Urinary bladder (tissue), 4 donors: ENCODE results near the gene TCF25. TPM values are rescaled to one million over a fixed set of nuclear protein-coding genes. Genes with fewer than 3 reads are reported as not detected.
A peak's percentile ranks its signal among the peaks of the same experiment; 100 is the strongest.
"Not testable (repeated sequence)": the region's sequence is repeated elsewhere in the genome, so short reads cannot be mapped to it uniquely, and the experiment has no call there.

Source experiments
- DNase-seq: peaks from one replicate; pipeline ENCODE4 v3.0.0-alpha.2; 2015; ENCODE audit errors: extremely low spot score
- H3K27ac ChIP-seq: one replicate; pipeline ENCODE4 v1.5.1; 2013; ENCODE audit warnings: low read depth, mild to moderate bottlenecking, moderate library complexity
- H3K36me3 ChIP-seq: one replicate; pipeline ENCODE4 v1.6.1; 2013; ENCODE audit warnings: mild to moderate bottlenecking, moderate library complexity; ENCODE audit not compliant: insufficient read depth
- H3K4me1 ChIP-seq: one replicate; pipeline ENCODE4 v1.6.1; 2013; ENCODE audit warnings: mild to moderate bottlenecking, moderate library complexity; ENCODE audit not compliant: insufficient read depth
- H3K4me3 ChIP-seq: one replicate; pipeline ENCODE4 v1.5.1; 2013; ENCODE audit warnings: low read depth, low read length
- WGBS: extraction: QIAGEN DNeasy Blood & Tissue Kit; methylation state at CpG from one replicate; pipeline ENCODE4 v1.1.7; 2013; 5-methylcytosine and 5-hydroxymethylcytosine counted together
- polyA plus RNA-seq: library from polyadenylated mRNA; stranded (reverse); fragments of 200-250 nt; gene quantifications from one replicate; pipeline ENCODE4 v1.2.3, GENCODE V29; 2013
- total RNA-seq: library from RNA; depleted of rRNA; stranded (reverse); fragments of >200 nt; gene quantifications from one replicate; pipeline ENCODE4 v1.2.3, GENCODE V29; 2014
- donor health status: healthy with polysubstance abuse.
- donor health status: healthy.

The TCF25 gene
- total and polyA plus RNA-seq, 2 donors: 107 to 128 TPM

- no peak overlapping the region for H3K27ac ChIP-seq
- H3K4me3 ChIP-seq: no peak overlapping the region
- no peaks in the 10 kb centered on the region for H3K36me3 ChIP-seq
- H3K4me1 ChIP-seq: no peaks in the 10 kb centered on the region
- no peak for DNase-seq
- 89% methylated on average over 25 of the region's 25 CpGs for WGBS
These were observed 14.3 kb upstream of the TCF25 start for GRCh38 chr16:89858973-89859614.

GRCh38 chr16:89859615-89860007 lies 13.8 kb upstream of the TCF25 start:
- Histone ChIP-seq H3K27ac (no peak overlapping the region), H3K36me3 (no peaks in the 10 kb centered on the region), H3K4me1 (no peaks in the 10 kb centered on the region), H3K4me3 (no peak overlapping the region)
- WGBS: 86% methylated on average over 16 of the region's 16 CpGs
- no peak for DNase-seq

DNA sequence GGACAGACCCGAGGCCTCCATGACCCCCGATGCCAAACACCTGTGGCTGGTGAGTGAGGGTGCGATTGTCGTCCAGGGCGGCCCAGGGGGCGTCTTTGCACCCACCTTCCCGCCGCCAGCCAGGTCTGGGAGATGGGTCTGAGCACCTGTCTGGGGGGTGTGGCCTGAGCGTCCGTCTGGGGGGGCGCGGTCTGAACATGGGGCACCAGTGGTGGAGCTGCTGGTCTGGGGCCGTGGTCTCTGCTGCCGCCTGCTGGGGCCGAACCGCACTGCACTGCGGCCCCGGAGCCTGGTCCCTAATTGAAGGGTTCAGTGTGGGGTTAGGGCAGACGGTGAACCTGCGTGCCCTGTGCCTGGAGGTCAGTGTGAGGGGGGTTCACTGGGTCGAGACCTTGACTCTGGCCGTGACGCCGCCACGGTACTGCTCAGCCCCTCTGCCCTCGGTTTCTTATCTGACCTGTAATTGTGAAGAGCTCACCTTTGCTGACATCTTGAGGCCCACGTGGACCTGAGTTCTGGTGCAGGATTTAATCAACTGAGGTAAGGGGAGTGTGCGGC lies 12.6 kb upstream of the TCF25 start:
- Histone ChIP-seq H3K27ac (no peak overlapping the region), H3K4me3 (no peak overlapping the region), H3K4me1 (no peaks in the 10 kb centered on the region), H3K36me3 (no peaks in the 10 kb centered on the region)
- 26% methylated on average over 28 of the region's 28 CpGs for WGBS
- no peak for DNase-seq

DNA sequence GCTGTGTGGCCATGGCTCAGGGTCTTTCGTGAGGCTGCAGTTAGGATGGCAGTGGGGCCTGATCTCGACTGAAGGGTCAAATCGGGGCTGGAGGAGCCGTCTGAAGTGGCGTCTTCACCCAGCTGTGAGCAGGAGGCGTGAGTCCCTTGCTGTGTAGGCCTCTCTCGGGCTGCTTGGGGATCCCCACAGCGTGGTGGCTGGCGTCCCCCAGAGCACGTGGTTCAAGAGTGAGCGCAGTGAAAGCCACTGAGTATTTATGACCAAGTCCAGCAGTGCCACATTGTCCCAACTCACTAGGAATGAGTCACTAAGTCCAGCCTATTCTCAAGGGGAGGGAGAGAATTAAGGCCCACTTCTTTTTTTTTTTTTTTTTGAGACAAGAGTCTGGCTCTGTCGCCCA lies 11.7 kb upstream of the TCF25 start:
- WGBS: 92% methylated on average over 12 of the region's 12 CpGs
- no peak for DNase-seq
- H3K27ac ChIP-seq: no peak overlapping the region

DNA sequence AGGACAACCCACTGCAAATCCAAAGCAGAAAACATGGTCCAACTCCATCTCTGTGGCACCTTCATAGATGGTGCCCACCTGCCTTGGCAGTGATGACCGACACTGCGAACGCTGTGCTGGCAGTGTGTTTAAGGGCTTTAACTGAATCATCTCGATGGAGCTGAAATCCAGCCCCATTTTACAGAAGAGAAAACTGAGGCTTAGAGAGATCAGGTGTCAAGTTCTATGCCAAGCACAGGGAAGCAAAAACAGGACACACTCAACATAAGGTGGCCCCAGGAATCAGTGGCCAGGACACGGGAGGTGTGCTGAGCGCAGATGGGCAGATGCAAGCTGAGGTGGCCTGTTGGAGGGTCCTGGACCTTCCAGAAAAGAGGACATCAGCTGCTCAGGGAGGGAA lies 10.7 kb upstream of the TCF25 start:
- WGBS: 94% methylated on average over 6 of the region's 6 CpGs
- Histone ChIP-seq H3K4me3 (no peak overlapping the region), H3K36me3 (no peaks in the 10 kb centered on the region), H3K4me1 (no peaks in the 10 kb centered on the region), H3K27ac (no peak overlapping the region)
- no peak for DNase-seq

More for the DNA sequence above, 11.7 kb upstream of the TCF25 start:
- H3K4me3 ChIP-seq: no peak overlapping the region
- H3K4me1 ChIP-seq: no peaks in the 10 kb centered on the region
- no peaks in the 10 kb centered on the region for H3K36me3 ChIP-seq

DNA sequence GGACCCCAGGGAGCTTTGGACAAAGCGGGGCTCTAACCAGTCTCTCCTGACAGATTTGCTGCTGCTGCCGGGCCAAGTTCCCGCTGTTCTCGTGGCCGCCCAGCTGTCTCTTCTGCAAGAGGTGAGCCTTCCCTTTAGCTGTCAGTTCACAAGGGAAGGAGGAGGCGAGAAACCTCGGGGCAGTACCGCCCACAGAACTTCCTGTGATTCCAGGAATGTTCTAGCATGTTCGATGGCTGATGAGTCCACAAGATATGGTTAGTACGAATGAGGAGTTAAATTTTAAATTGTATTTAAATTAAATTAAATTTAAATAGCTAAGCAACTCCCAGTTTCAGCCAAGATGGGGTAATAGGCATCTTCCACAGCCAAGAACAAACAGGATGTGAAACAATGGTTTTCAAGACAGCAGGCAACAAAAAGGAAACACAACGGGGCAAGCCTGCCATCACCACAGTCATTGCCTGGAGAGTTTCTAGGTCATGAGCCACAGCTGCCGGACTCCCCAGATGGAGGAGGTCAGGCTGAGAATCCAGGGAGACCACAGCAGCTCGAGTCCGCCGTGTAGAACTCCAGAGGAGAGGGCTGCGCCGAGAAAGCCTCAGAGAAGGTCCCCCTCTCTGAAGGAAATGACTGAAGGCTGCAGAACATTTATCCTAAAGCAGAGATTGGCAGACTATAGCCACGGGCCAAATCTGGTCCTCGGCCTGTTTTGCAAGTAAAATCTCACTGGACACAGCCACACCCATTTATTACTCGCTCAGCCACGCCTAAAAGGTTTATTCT lies 9.5 kb upstream of the TCF25 start:
- no peak overlapping the region for H3K27ac ChIP-seq
- H3K4me1 ChIP-seq: no peaks in the 10 kb centered on the region
- no peak for DNase-seq
- H3K4me3 ChIP-seq: no peak overlapping the region
- no peaks in the 10 kb centered on the region for H3K36me3 ChIP-seq
- WGBS: 65% methylated on average over 21 of the region's 21 CpGs

GRCh38 chr16:89864527-89864820 lies 8.9 kb upstream of the TCF25 start:
- Histone ChIP-seq H3K4me3 (no peak overlapping the region), H3K4me1 (no peaks in the 10 kb centered on the region), H3K27ac (no peak overlapping the region), H3K36me3 (no peaks in the 10 kb centered on the region)
- no peak for DNase-seq
- WGBS: 75% methylated on average over 5 of the region's 5 CpGs

DNA sequence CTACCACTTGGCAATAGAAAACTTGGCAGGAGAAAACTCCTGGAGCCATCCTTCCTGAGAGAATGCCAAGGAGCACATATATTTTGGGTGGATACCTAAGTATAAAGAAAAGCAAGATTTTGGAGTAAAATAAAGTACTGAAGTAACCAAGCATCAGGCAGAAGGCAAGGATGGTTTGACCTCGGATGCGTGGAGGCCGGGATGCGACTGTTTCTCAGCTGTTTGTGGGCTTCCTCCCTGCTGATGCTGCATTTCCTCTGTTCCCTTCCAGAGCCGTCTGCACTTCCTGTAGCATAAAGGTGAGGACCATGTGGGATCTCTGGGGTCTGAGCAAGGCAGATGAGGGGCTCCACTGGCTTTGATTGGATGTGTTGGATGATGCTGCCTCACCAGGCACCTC lies 5.5 kb upstream of the TCF25 start:
- Histone ChIP-seq H3K4me1 (no peaks in the 10 kb centered on the region), H3K27ac (no peak overlapping the region), H3K4me3 (no peak overlapping the region), H3K36me3 (no peaks in the 10 kb centered on the region)
- 94% methylated on average over 5 of the region's 5 CpGs for WGBS
- DNase-seq: no peak

- DNase-seq: no peak
- H3K36me3 ChIP-seq: no peaks in the 10 kb centered on the region
- whole genome bisulfite sequencing: 86% methylated on average over 12 of the region's 12 CpGs
These were observed 3.5 kb upstream of the TCF25 start for GRCh38 chr16:89869911-89870310.

GRCh38 chr16:89870440-89870839 lies 3.0 kb upstream of the TCF25 start:
- H3K36me3 ChIP-seq: no peaks in the 10 kb centered on the region
- no peaks in the 10 kb centered on the region for H3K4me1 ChIP-seq
- H3K27ac ChIP-seq: no peak overlapping the region
- WGBS: 82% methylated on average over 6 of the region's 6 CpGs
- H3K4me3 ChIP-seq: no peak overlapping the region
- no peak for DNase-seq

More at GRCh38 chr16:89869911-89870310, 3.5 kb upstream of the TCF25 start:
- Histone ChIP-seq H3K4me1 (no peaks in the 10 kb centered on the region), H3K27ac (no peak overlapping the region), H3K4me3 (no peak overlapping the region)

GRCh38 chr16:89871895-89872294 lies 1.5 kb upstream of the TCF25 start:
- 92% methylated on average over 9 of the region's 9 CpGs for WGBS
- H3K4me3 ChIP-seq: no peak overlapping the region
- no peak for DNase-seq
- H3K4me1 ChIP-seq: no peaks in the 10 kb centered on the region
- H3K36me3 ChIP-seq: no peaks in the 10 kb centered on the region
- H3K27ac ChIP-seq: no peak overlapping the region

DNA sequence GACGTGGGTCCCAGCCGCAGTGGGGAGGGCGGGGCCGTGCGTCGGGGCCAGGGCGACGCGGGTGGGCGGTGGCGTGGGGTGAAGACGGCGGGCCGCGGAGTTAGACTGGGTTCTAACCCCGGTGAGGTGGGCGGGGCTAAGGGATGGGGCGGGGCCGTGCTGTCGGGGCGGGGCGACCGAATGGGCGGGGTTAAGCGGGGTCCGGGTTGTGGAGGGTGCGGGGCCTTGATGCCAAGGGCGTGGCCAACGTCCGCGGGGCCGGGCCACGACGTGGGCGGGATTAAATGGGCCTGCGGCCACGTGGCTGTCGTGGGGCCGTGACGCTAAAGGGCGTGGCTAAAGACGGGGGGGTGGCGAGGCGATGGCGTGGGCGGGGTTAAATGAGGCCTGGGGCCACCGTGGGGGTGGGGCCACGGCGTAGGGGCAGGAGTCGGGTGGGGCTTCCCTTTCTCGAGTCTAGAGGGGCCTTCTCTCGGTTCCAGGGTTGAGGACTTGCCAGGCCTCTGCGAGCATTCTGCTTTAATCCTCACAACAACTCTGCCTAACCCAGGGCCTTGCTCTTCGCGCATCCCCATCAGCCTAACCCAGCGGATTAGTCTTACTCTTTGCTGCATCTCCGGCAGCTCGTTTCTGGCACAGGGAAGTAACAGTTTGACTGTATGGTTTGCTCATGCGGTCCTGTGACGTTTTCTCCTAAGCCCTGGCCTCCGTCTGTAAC lies 739 bp downstream of the TCF25 start:
- H3K36me3 ChIP-seq: no peaks in the 10 kb centered on the region
- DNase-seq: peak; percentile 85
- peak overlapping the region; percentile 99 for H3K27ac ChIP-seq
- 2% methylated on average over 61 of the region's 61 CpGs for WGBS
- H3K4me3 ChIP-seq: peak overlapping the region; percentile 68
- H3K4me1 ChIP-seq: no peaks in the 10 kb centered on the region

DNA sequence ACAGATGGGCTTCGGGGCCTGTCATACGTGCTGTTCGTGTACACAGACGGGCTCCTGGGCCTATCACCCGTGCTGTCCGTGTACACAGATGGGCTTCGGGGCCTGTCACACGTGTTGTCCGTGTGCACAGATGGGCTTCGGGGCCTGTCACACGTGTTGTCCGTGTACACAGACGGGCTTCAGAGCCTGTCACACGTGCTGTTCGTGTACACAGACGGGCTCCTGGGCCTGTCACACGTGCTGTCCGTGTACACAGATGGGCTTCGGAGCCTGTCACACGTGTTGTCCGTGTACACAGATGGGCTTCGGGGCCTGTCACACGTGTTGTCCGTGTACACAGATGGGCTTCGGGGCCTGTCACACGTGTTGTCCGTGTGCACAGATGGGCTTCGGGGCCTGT lies 5.7 kb downstream of the TCF25 start:
- H3K27ac ChIP-seq, H3K4me1 ChIP-seq, H3K36me3 ChIP-seq, DNase-seq, H3K4me3 ChIP-seq: not testable (repeated sequence)
- 96% methylated on average over 28 of the region's 28 CpGs for WGBS
